Measurements from ENCODE around the gene CLCN5.

Gene CLCN5

GRCh38 chrX:49892542-49892941 is 29.9 kb upstream of the CLCN5 start:
- Histone ChIP-seq H3K27me3 (ENCODE audit: control insufficient read depth in 2 of 2, insufficient read depth in 2 of 2, low read length in 2 of 2) (no peaks in the 10 kb centered on the region), H3K9ac (ENCODE audit: low read depth in 1 of 2, low read length in 2 of 2) (no peak overlapping the region), H3K4me1 (ENCODE audit: control insufficient read depth in 2 of 2, insufficient read depth in 2 of 2, low read length in 2 of 2) (no peaks in the 10 kb centered on the region), H3K36me3 (ENCODE audit: control insufficient read depth in 2 of 2, insufficient read depth in 2 of 2, low read length in 2 of 2) (no peaks in the 10 kb centered on the region), H3K9me3 (ENCODE audit: control insufficient read depth in 2 of 2, low read length in 2 of 2) (peaks cover 0 to 2% of the 10 kb centered on the region in 2 donors), H3K4me3 (ENCODE audit: low read length in 2 of 2) (no peak overlapping the region), H3K27ac (ENCODE audit: low read depth in 2 of 2, low read length in 2 of 2) (no peak overlapping the region)

DNA sequence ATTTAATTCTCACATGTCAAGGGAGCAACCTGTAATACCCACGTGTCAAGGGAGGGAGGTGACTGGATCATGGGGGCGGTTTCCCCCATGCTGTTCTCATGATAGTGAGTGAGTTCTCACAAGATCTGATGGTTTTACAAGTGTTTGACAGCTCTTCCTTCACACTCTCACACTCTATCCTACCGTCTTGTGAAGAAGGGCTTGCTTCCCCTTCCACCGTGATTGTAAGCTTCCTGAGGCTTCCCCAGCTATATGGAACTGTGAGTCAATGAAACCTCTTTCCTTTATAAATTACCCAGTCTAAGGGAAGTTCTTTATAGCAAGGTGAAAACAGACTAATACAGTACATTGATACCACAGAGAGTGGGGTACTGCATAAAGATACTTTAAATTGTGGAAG is 25.4 kb upstream of the CLCN5 start:
- Histone ChIP-seq H3K4me1 (ENCODE audit: control insufficient read depth in 2 of 2, insufficient read depth in 2 of 2, low read length in 2 of 2) (no peaks in the 10 kb centered on the region), H3K27me3 (ENCODE audit: control insufficient read depth in 2 of 2, insufficient read depth in 2 of 2, low read length in 2 of 2) (peaks cover 2 to 7% of the 10 kb centered on the region in 2 donors), H3K36me3 (ENCODE audit: control insufficient read depth in 2 of 2, insufficient read depth in 2 of 2, low read length in 2 of 2) (no peaks in the 10 kb centered on the region), H3K27ac (ENCODE audit: low read depth in 2 of 2, low read length in 2 of 2) (no peak overlapping the region), H3K4me3 (ENCODE audit: low read length in 2 of 2) (no peak overlapping the region), H3K9me3 (ENCODE audit: control insufficient read depth in 2 of 2, low read length in 2 of 2) (peaks cover 0 to 2% of the 10 kb centered on the region in 2 donors), H3K9ac (ENCODE audit: low read depth in 1 of 2, low read length in 2 of 2) (no peak overlapping the region)

GRCh38 chrX:49901048-49901447 is 21.3 kb upstream of the CLCN5 start:
- H3K27ac ChIP-seq (ENCODE audit: low read depth in 2 of 2, low read length in 2 of 2) = no peak overlapping the region
- H3K9me3 ChIP-seq (ENCODE audit: control insufficient read depth in 2 of 2, low read length in 2 of 2) = peaks cover 2% of the 10 kb centered on the region in 2 donors
- H3K9ac ChIP-seq (ENCODE audit: low read depth in 1 of 2, low read length in 2 of 2) = no peak overlapping the region
- no peaks in the 10 kb centered on the region for H3K36me3 ChIP-seq (ENCODE audit: control insufficient read depth in 2 of 2, insufficient read depth in 2 of 2, low read length in 2 of 2)
- H3K27me3 ChIP-seq (ENCODE audit: control insufficient read depth in 2 of 2, insufficient read depth in 2 of 2, low read length in 2 of 2) = peaks cover 2 to 7% of the 10 kb centered on the region in 2 donors
- H3K4me3 ChIP-seq (ENCODE audit: low read length in 2 of 2) = no peak overlapping the region
- H3K4me1 ChIP-seq (ENCODE audit: control insufficient read depth in 2 of 2, insufficient read depth in 2 of 2, low read length in 2 of 2) = no peaks in the 10 kb centered on the region

GRCh38 chrX:49910344-49910743 is 12.1 kb upstream of the CLCN5 start:
- Histone ChIP-seq H3K9ac (ENCODE audit: low read depth in 1 of 2, low read length in 2 of 2) (no peak overlapping the region), H3K36me3 (ENCODE audit: control insufficient read depth in 2 of 2, insufficient read depth in 2 of 2, low read length in 2 of 2) (no peaks in the 10 kb centered on the region), H3K27ac (ENCODE audit: low read depth in 2 of 2, low read length in 2 of 2) (no peak overlapping the region), H3K4me3 (ENCODE audit: low read length in 2 of 2) (no peak overlapping the region), H3K27me3 (ENCODE audit: control insufficient read depth in 2 of 2, insufficient read depth in 2 of 2, low read length in 2 of 2) (peaks cover 7 to 15% of the 10 kb centered on the region in 2 donors), H3K4me1 (ENCODE audit: control insufficient read depth in 2 of 2, insufficient read depth in 2 of 2, low read length in 2 of 2) (no peaks in the 10 kb centered on the region), H3K9me3 (ENCODE audit: control insufficient read depth in 2 of 2, low read length in 2 of 2) (no peaks in the 10 kb centered on the region)

- Histone ChIP-seq H3K9me3 (ENCODE audit: control insufficient read depth in 2 of 2, low read length in 2 of 2) (no peaks in the 10 kb centered on the region), H3K4me3 (ENCODE audit: low read length in 2 of 2) (no peak overlapping the region), H3K27ac (ENCODE audit: low read depth in 2 of 2, low read length in 2 of 2) (no peak overlapping the region), H3K27me3 (ENCODE audit: control insufficient read depth in 2 of 2, insufficient read depth in 2 of 2, low read length in 2 of 2) (peaks cover 7 to 15% of the 10 kb centered on the region in 2 donors), H3K36me3 (ENCODE audit: control insufficient read depth in 2 of 2, insufficient read depth in 2 of 2, low read length in 2 of 2) (no peaks in the 10 kb centered on the region), H3K4me1 (ENCODE audit: control insufficient read depth in 2 of 2, insufficient read depth in 2 of 2, low read length in 2 of 2) (no peaks in the 10 kb centered on the region), H3K9ac (ENCODE audit: low read depth in 1 of 2, low read length in 2 of 2) (no peak overlapping the region)
These were observed 10.3 kb upstream of the CLCN5 start for GRCh38 chrX:49912086-49912485.

GRCh38 chrX:49912861-49913260 is 9.5 kb upstream of the CLCN5 start:
- Histone ChIP-seq H3K4me3 (ENCODE audit: low read length in 2 of 2) (no peak overlapping the region), H3K9me3 (ENCODE audit: control insufficient read depth in 2 of 2, low read length in 2 of 2) (no peaks in the 10 kb centered on the region), H3K4me1 (ENCODE audit: control insufficient read depth in 2 of 2, insufficient read depth in 2 of 2, low read length in 2 of 2) (no peaks in the 10 kb centered on the region), H3K27ac (ENCODE audit: low read depth in 2 of 2, low read length in 2 of 2) (no peak overlapping the region), H3K36me3 (ENCODE audit: control insufficient read depth in 2 of 2, insufficient read depth in 2 of 2, low read length in 2 of 2) (no peaks in the 10 kb centered on the region), H3K27me3 (ENCODE audit: control insufficient read depth in 2 of 2, insufficient read depth in 2 of 2, low read length in 2 of 2) (peaks cover 4 to 14% of the 10 kb centered on the region in 2 donors), H3K9ac (ENCODE audit: low read depth in 1 of 2, low read length in 2 of 2) (no peak overlapping the region)

DNA sequence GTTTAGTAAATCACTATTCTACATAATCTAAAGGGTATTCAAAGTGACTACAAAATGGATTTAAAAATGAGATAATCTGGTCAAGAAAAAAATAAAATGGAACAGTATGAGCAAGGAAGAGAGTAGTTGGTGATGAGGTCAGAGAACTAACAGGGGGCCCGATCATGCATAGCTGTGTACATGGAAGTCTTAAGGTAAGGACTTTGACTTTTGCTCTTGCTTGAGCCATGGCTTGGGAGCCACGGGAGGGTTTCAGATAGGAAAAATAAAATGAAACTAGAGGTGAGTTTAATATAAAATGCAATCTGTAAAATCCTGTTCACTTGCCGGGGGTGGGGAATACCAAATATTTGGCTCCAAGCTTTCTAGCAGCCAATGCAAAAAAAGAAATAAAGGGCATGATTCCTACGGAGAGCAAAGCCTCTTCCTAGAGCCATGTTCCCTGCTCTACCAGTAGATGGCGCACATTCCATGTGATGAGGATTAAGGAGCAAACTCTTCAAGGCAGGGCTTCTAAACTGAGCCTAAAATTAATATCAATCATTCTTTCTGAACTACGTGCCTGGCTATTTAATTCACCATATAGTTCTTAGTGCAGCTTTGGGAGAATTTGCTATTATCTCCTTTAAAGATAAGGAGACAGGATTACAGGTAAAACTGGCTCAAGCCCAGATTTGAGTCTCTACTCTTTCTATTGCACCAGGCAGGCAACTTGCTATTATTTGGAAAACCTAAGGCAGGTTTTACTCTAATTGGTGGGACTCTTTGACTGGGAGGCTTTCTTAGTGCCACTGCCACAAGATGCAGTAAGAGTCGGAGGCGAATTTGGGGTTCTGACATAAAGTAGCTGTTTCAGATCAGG is 6.8 kb upstream of the CLCN5 start:
- Histone ChIP-seq H3K27ac (ENCODE audit: low read depth in 2 of 2, low read length in 2 of 2) (no peak overlapping the region), H3K36me3 (ENCODE audit: control insufficient read depth in 2 of 2, insufficient read depth in 2 of 2, low read length in 2 of 2) (no peaks in the 10 kb centered on the region), H3K4me3 (ENCODE audit: low read length in 2 of 2) (no peak overlapping the region), H3K9me3 (ENCODE audit: control insufficient read depth in 2 of 2, low read length in 2 of 2) (no peaks in the 10 kb centered on the region), H3K4me1 (ENCODE audit: control insufficient read depth in 2 of 2, insufficient read depth in 2 of 2, low read length in 2 of 2) (no peaks in the 10 kb centered on the region), H3K27me3 (ENCODE audit: control insufficient read depth in 2 of 2, insufficient read depth in 2 of 2, low read length in 2 of 2) (peaks cover 3 to 8% of the 10 kb centered on the region in 2 donors), H3K9ac (ENCODE audit: low read depth in 1 of 2, low read length in 2 of 2) (no peak overlapping the region)

- no peak overlapping the region for H3K4me3 ChIP-seq (ENCODE audit: low read length in 2 of 2)
- peaks cover 0 to 6% of the 10 kb centered on the region in 2 donors for H3K27me3 ChIP-seq (ENCODE audit: control insufficient read depth in 2 of 2, insufficient read depth in 2 of 2, low read length in 2 of 2)
- H3K27ac ChIP-seq (ENCODE audit: low read depth in 2 of 2, low read length in 2 of 2) = no peak overlapping the region
- no peak overlapping the region for H3K9ac ChIP-seq (ENCODE audit: low read depth in 1 of 2, low read length in 2 of 2)
- peaks cover 0 to 7% of the 10 kb centered on the region in 2 donors for H3K4me1 ChIP-seq (ENCODE audit: control insufficient read depth in 2 of 2, insufficient read depth in 2 of 2, low read length in 2 of 2)
- H3K36me3 ChIP-seq (ENCODE audit: control insufficient read depth in 2 of 2, insufficient read depth in 2 of 2, low read length in 2 of 2) = no peaks in the 10 kb centered on the region
- no peaks in the 10 kb centered on the region for H3K9me3 ChIP-seq (ENCODE audit: control insufficient read depth in 2 of 2, low read length in 2 of 2)
These were observed 2.8 kb upstream of the CLCN5 start for GRCh38 chrX:49919617-49920016.

DNA sequence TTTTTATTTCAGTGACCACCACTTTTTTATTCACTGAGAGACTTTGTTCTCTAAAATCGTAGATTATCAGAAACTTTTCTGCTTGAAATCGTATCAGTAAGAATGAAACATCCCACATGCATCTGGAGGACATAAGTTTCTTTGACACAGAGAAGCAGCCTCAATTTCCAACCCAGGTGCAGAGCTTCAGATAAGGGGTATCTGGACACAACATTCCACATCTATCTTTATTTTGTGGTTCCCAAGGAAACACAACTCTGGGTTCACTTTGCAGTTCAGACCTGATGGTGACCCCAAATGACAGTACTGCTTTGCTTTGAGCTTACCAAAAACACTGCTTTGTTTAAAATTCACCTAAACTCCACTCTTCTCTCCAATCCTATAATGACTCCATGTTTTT is 1.3 kb upstream of the CLCN5 start:
- H3K27ac ChIP-seq (ENCODE audit: low read depth in 2 of 2, low read length in 2 of 2) = no peak overlapping the region
- H3K27me3 ChIP-seq (ENCODE audit: control insufficient read depth in 2 of 2, insufficient read depth in 2 of 2, low read length in 2 of 2) = peaks cover 0 to 6% of the 10 kb centered on the region in 2 donors

DNA sequence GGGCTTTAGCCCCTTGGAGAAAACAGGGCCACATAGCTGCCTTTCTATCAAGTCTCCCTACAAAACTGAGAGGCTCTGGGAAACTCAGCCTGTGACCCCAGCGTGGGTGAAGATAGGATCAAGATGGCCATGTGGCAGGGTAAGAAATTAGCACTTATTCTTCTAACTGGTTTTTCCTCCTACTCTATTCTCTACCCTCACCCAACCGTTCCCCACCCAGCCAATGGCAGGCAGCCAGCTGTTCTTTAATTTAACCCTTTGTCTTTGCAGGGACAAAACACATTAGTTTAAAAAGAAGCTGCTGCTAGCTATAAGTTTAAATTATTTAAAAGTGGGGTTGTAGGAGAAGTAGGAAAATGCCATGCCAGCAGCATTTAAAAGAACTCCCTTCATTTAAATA is 2.8 kb downstream of the CLCN5 start:
- H3K27me3 ChIP-seq (ENCODE audit: control insufficient read depth in 2 of 2, insufficient read depth in 2 of 2, low read length in 2 of 2) = peaks cover 0 to 4% of the 10 kb centered on the region in 2 donors
- no peaks in the 10 kb centered on the region for H3K9me3 ChIP-seq (ENCODE audit: control insufficient read depth in 2 of 2, low read length in 2 of 2)
- H3K9ac ChIP-seq (ENCODE audit: low read depth in 1 of 2, low read length in 2 of 2) = no peak overlapping the region
- no peaks in the 10 kb centered on the region for H3K36me3 ChIP-seq (ENCODE audit: control insufficient read depth in 2 of 2, insufficient read depth in 2 of 2, low read length in 2 of 2)
- peaks cover 0 to 7% of the 10 kb centered on the region in 2 donors for H3K4me1 ChIP-seq (ENCODE audit: control insufficient read depth in 2 of 2, insufficient read depth in 2 of 2, low read length in 2 of 2)
- no peak overlapping the region for H3K4me3 ChIP-seq (ENCODE audit: low read length in 2 of 2)
- no peak overlapping the region for H3K27ac ChIP-seq (ENCODE audit: low read depth in 2 of 2, low read length in 2 of 2)

More for the DNA sequence above, 1.3 kb upstream of the CLCN5 start:
- no peaks in the 10 kb centered on the region for H3K9me3 ChIP-seq (ENCODE audit: control insufficient read depth in 2 of 2, low read length in 2 of 2)
- no peaks in the 10 kb centered on the region for H3K36me3 ChIP-seq (ENCODE audit: control insufficient read depth in 2 of 2, insufficient read depth in 2 of 2, low read length in 2 of 2)
- H3K9ac ChIP-seq (ENCODE audit: low read depth in 1 of 2, low read length in 2 of 2) = no peak overlapping the region
- peaks cover 0 to 7% of the 10 kb centered on the region in 2 donors for H3K4me1 ChIP-seq (ENCODE audit: control insufficient read depth in 2 of 2, insufficient read depth in 2 of 2, low read length in 2 of 2)
- H3K4me3 ChIP-seq (ENCODE audit: low read length in 2 of 2) = no peak overlapping the region

Measured in mucosa of rectum (tissue), 2 donors.